ENCODE data around the gene LHFPL6. TPM values are rescaled to one million over a fixed set of nuclear protein-coding genes. Genes with fewer than 3 reads are reported as not detected.

Gene LHFPL6
- total and polyA plus RNA-seq, 9 of the 15 experiments (the other 6 are each of a cell fraction or from before 2014, with no cell fraction given) = 0.18 TPM; not detected in 8

DNA sequence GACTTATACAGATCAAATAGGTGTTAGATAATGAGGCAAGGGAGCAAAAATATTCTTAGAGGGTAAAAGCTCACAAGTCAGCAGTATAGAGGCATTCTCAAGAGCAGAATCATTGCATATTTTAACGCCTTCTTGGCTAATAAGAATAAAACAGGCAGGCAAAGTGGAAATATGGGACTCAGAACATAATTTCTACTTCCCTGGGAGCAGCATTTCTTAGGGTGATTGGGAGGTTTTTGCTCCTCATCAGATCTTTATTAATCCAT, 39.6 kb downstream of the LHFPL6 start:
- 0% methylated on average over 1 of the region's 1 CpG for WGBS (ENCODE audit: insufficient coverage, low coverage, missing lambda C conversion rate)
- Histone ChIP-seq H3K9ac (ENCODE audit: insufficient read depth in 1 of 2, low read depth in 2 of 2, low read length in 2 of 2) (no peak overlapping the region), H3K79me2 (ENCODE audit: control insufficient read depth, insufficient read depth, low read length) (no peaks in the 10 kb centered on the region), H3K27ac (ENCODE audit: extremely low read depth, low read depth, low read length) (no peak overlapping the region), H3K4me1 (replicated peaks in 1 of 2; ENCODE audit: control insufficient read depth in 2 of 2, insufficient read depth in 2 of 2, low read length in 2 of 2) (no peaks in the 10 kb centered on the region), H2AFZ (ENCODE audit: low read depth, low read length) (no peak overlapping the region), H4K20me1 (replicated peaks; ENCODE audit: control insufficient read depth, insufficient read depth, low read length) (no peaks in the 10 kb centered on the region), H3K36me3 (ENCODE audit: control insufficient read depth, insufficient read depth, low read length) (no peaks in the 10 kb centered on the region), H3K4me2 (ENCODE audit: insufficient read depth, low read length) (no peak overlapping the region), H3K4me3 (no peak overlapping the region), H3K9me3 (replicated peaks; ENCODE audit: control insufficient read depth, insufficient read depth, low read depth, low read length) (no peaks in the 10 kb centered on the region), H3K9me1 (ENCODE audit: control insufficient read depth, insufficient read depth, low read length) (no peaks in the 10 kb centered on the region), H3K27me3 (ENCODE audit: control insufficient read depth in 2 of 2, insufficient read depth in 2 of 2, low read length in 2 of 2) (no peaks in the 10 kb centered on the region)
- ATAC-seq (no peak), DNase-seq (ENCODE audit: extremely low read depth in 1 of 4, low spot score in 3 of 4) (no peak), FAIRE-seq (no peak)
- BruUV-seq (replicated peaks) = no TSS peak
- intact Hi-C loops (cut with micrococcal nuclease) = no loop called here
- in situ Hi-C loops (cut with MboI) = no loop called here
- no peak for TF ChIP-seq ZNF584 (CRISPR knock-in tag; IDR thresholded peaks at IDR 0.05; ENCODE audit: low read depth)
- no peak for TF ChIP-seq ZNF75A (CRISPR knock-in tag; IDR thresholded peaks at IDR 0.05)
- TF ChIP-seq, protein P1, sequence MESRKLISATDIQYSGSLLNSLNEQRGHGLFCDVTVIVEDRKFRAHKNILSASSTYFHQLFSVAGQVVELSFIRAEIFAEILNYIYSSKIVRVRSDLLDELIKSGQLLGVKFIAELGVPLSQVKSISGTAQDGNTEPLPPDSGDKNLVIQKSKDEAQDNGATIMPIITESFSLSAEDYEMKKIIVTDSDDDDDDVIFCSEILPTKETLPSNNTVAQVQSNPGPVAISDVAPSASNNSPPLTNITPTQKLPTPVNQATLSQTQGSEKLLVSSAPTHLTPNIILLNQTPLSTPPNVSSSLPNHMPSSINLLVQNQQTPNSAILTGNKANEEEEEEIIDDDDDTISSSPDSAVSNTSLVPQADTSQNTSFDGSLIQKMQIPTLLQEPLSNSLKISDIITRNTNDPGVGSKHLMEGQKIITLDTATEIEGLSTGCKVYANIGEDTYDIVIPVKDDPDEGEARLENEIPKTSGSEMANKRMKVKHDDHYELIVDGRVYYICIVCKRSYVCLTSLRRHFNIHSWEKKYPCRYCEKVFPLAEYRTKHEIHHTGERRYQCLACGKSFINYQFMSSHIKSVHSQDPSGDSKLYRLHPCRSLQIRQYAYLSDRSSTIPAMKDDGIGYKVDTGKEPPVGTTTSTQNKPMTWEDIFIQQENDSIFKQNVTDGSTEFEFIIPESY (CRISPR knock-in tag; IDR thresholded peaks at IDR 0.05) = no peak
- TF ChIP-seq NELFE (IDR thresholded peaks at IDR 0.05; ENCODE audit: insufficient read depth, insufficient read length) = no peak
- TF ChIP-seq, protein P2, sequence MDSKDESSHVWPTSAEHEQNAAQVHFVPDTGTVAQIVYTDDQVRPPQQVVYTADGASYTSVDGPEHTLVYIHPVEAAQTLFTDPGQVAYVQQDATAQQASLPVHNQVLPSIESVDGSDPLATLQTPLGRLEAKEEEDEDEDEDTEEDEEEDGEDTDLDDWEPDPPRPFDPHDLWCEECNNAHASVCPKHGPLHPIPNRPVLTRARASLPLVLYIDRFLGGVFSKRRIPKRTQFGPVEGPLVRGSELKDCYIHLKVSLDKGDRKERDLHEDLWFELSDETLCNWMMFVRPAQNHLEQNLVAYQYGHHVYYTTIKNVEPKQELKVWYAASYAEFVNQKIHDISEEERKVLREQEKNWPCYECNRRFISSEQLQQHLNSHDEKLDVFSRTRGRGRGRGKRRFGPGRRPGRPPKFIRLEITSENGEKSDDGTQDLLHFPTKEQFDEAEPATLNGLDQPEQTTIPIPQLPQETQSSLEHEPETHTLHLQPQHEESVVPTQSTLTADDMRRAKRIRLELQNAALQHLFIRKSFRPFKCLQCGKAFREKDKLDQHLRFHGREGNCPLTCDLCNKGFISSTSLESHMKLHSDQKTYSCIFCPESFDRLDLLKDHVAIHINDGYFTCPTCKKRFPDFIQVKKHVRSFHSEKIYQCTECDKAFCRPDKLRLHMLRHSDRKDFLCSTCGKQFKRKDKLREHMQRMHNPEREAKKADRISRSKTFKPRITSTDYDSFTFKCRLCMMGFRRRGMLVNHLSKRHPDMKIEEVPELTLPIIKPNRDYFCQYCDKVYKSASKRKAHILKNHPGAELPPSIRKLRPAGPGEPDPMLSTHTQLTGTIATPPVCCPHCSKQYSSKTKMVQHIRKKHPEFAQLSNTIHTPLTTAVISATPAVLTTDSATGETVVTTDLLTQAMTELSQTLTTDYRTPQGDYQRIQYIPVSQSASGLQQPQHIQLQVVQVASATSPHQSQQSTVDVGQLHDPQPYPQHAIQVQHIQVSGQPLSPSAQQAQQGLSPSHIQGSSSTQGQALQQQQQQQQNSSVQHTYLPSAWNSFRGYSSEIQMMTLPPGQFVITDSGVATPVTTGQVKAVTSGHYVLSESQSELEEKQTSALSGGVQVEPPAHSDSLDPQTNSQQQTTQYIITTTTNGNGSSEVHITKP (IDR thresholded peaks at IDR 0.05; ENCODE audit: partially characterized antibody) = no peak
- no peak for TF ChIP-seq ILK (tag; IDR thresholded peaks at IDR 0.05; ENCODE audit: borderline replicate concordance, low read depth)
- TF ChIP-seq MAFF (IDR thresholded peaks at IDR 0.05; ENCODE audit: low read length) = no peak
- TF ChIP-seq, protein P3, sequence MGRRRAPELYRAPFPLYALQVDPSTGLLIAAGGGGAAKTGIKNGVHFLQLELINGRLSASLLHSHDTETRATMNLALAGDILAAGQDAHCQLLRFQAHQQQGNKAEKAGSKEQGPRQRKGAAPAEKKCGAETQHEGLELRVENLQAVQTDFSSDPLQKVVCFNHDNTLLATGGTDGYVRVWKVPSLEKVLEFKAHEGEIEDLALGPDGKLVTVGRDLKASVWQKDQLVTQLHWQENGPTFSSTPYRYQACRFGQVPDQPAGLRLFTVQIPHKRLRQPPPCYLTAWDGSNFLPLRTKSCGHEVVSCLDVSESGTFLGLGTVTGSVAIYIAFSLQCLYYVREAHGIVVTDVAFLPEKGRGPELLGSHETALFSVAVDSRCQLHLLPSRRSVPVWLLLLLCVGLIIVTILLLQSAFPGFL (CRISPR knock-in tag; IDR thresholded peaks at IDR 0.05) = no peak
- TF ChIP-seq RBM15 (IDR thresholded peaks at IDR 0.05; ENCODE audit: insufficient read depth, low read length) = no peak
- TF ChIP-seq, protein P4, sequence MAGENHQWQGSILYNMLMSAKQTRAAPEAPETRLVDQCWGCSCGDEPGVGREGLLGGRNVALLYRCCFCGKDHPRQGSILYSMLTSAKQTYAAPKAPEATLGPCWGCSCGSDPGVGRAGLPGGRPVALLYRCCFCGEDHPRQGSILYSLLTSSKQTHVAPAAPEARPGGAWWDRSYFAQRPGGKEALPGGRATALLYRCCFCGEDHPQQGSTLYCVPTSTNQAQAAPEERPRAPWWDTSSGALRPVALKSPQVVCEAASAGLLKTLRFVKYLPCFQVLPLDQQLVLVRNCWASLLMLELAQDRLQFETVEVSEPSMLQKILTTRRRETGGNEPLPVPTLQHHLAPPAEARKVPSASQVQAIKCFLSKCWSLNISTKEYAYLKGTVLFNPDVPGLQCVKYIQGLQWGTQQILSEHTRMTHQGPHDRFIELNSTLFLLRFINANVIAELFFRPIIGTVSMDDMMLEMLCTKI (IDR thresholded peaks at IDR 0.05; ENCODE audit: partially characterized antibody) = no peak
- no peak for TF ChIP-seq SREBF1 (IDR thresholded peaks at IDR 0.05; ENCODE audit: borderline replicate concordance, low read depth, low read length)
- no peak for TF ChIP-seq ARID1B (IDR thresholded peaks at IDR 0.05)
- no peak for TF ChIP-seq ZKSCAN3 (CRISPR knock-in tag; IDR thresholded peaks at IDR 0.05)
- no peak for TF ChIP-seq IRF2 (CRISPR knock-in tag; IDR thresholded peaks at IDR 0.05)
- ChIA-PET POLR2A (no interaction called here), CTCF (ENCODE audit: low intra/inter-chr PET ratio) (no interaction called here)
